GM21381 (cell line): ENCODE data around the gene FXYD4.

Experiments
- ATAC-seq: cut with Tn5 transposase; IDR thresholded peaks from one replicate; pipeline ENCODE4 v1.9.1; 2021; ENCODE audit warnings: mild to moderate bottlenecking, moderate library complexity; ENCODE audit not compliant: unreplicated experiment

The FXYD4 gene

GRCh38 chr10:43394868-43395267, 23.4 kb downstream of the FXYD4 start:
- no peak for ATAC-seq

DNA sequence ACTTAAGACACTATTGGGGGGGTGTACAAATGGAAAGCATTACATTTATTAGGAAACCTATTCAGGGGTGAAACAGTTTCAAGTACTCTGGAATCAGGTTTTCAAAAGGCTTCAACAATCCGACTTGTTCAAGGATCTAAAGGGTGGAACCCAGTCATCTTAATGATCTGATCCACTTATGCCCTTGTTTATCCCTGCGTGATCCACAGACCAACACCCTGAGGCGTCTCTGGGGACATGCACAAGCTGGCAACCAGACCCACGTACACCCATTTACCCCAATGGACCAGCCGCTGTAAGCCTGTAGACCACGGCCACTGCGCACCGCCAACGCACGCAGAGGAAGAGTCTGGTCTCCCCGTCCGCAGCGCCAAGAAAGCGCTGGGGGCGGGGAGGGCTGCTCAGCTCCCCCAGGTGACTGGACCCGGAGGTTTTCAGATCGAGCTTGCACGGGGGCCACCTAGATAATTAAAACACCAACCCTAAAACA, 24.2 kb downstream of the FXYD4 start:
- no peak for ATAC-seq

DNA sequence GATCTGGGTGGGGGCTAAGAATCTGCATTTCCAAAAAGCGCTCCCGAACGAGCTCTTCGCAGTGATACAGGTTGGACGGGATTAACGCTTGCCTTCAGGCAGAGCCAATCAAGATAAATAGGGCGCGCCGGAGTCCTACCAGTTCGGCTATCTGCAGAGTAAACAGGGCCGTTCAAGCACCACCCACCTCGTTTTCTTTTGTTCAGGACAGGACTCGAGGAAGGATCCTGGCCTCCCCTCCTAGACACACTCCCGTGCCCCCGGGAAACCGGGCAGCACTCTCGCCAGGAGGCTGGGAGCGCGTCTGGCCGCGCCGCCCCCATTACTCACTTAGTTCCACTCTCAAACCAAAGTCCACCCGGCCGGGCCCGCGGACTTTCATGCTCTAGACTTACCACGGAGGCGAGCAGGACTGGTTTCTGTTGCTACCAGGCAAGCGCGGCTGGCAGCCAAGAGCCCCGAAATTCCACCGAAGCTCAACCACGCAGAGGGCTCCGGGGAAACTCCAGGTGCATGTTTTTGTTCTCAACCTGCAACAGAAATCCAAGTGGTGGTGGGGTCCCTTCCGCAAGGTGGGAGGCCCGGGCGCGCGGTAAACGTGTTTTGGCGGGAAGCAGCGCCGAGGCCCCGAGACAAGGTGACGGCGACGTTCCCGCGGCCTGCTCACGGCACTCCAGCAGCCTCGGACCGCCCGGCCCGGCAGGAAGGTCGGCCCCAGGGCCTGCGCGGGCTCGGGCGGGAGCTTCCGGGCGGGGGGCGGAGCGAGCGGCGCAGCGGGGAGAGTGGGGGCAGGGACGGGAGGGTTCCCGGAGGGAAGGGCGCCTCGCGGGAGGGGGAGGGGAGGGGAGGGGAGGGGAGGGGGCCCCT, 24.9 kb downstream of the FXYD4 start:
- ATAC-seq: peak; percentile 50

- ATAC-seq: peak; percentile 82
These were observed 25.6 kb downstream of the FXYD4 start for GRCh38 chr10:43396928-43397624.

DNA sequence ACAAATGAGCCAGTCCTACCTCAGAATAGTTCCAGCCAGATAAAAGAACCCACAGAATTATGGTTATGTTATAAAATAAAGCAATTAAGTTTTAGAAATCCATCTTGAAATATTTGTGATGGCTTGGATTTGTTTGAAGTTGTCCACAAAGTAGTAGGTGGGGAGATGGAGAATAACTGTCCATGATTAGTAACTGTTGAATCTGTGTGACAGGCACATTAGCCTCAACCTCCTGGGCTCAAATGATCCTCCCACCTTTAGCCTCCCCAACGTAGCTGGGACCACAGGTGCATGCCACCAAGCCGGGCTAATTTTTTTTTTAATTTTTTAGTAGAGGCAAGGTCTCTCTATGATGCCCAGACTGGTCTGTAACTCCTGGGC, 27.5 kb downstream of the FXYD4 start:
- no peak for ATAC-seq

- ATAC-seq: no peak
These were observed 28.2 kb downstream of the FXYD4 start for GRCh38 chr10:43399320-43400310.

GRCh38 chr10:43401627-43402026, 30.2 kb downstream of the FXYD4 start:
- ATAC-seq: no peak

GRCh38 chr10:43402176-43402575, 30.7 kb downstream of the FXYD4 start:
- ATAC-seq: no peak

- no peak for ATAC-seq
These were observed 31.5 kb downstream of the FXYD4 start for GRCh38 chr10:43402880-43403452.

- ATAC-seq: no peak
These were observed 32.7 kb downstream of the FXYD4 start for GRCh38 chr10:43403911-43404703.

DNA sequence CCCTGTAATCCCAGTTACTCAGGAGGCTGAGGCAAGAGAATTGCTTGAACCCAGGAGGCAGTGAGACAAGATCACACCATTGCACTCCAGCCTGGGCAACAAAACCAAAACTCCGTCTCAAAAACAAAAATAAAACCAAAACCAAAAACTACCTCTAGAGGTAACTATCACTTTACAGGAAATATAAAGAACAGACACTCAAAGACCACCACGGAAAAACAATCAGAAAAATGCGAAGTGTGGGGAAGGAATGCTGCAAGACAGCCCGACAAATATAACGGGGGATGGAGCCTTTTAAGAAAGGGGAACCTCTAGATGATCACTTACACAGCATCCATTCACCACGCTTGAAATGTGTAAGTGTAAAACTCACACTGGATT, 33.3 kb downstream of the FXYD4 start:
- ATAC-seq: no peak

- peak; percentile 18 for ATAC-seq
These were observed 35.7 kb downstream of the FXYD4 start for GRCh38 chr10:43407148-43407575.

DNA sequence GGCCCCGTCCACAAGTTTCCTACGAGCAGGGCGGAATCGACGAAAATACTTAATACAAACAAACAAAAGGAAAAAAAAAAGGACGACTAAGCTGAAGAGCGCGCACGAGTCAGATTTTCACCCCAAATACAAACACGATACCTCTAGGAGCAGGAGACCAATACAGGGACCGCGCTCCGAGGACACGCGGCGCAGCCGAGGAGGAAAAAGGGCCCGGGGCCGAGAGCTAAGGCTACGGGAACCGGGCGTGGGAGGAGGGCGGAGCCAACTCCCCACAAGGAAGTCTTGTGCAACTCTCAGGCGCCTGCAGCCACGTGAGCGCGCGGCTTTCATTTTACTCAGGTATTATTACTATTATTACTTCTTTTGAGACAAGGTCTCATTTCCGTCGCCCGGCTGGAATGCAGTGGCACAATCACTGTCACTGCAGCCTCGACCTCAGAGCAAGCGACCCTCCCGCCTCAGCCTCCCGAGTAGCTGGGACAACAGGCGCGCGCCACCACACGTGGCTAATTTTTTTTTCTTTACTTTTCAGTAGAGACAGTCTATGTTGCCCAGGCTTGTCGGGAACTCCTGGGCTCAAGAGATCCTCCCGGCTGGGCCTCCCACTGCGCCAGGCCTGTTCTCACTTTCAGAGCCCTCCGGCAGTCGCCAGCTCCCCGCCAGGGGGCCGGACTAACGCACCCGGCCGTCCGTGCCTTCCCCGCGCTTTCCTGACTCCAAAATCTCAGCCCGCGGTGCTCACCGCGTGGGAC, 36.3 kb downstream of the FXYD4 start:
- peak; percentile 43 for ATAC-seq

DNA sequence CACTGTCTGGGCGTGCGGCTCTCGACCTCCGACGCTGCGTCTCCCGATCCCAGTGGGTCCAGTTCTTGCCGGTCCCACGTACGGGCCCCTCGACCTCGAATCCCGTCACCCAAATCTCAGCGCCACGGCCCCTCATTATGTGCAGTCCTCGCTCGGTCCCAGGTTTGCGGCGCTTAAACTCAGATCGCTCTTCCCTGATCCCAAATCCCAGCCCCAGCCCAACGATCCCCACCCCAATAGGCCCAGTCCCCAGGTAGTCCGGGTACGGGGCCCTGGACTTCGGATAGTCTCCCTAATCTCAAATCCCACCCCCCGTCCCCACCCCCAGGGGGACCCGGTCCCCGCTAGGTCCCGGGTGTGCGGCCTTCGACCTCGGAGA, 36.9 kb downstream of the FXYD4 start:
- ATAC-seq: peak; percentile 0

DNA sequence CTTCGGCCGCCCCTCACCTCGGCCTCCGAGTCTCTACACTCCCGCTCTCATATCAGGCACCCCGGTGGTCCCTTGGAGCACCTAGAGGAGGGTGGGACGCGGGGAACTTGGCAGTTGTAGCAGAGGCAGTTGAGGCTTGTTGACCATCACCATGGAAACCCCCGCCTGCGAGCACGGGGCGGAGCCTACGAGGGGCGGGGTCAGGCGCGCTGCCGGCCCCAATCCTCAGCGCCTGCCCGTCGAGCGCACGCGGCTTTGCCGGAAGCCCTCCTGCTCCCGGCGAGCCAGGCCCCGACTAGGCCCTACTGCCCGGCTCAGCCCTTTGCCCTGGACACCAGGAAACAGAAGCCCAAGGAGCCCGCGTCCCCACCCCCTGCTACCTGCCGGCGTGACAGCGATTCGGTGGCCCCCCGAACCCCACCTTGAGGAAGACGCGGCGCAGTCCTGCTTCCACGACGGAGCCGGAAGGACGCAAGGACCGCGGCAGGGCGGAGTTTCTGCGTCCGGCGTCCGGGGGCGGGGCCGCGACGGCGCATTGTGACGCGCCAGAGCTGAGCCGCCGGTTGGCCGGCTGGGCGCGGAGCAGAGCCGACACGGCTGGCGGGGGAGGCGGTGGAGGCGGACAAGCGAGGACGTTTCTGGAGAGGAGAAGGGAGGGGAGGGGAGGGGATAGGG, 37.4 kb downstream of the FXYD4 start, which contains the start of gene HNRNPF:
Gene HNRNPF (minus strand): TSS at position 477 of the 675 bp plus-strand sequence. CDS start 21,302 bp downstream, outside the sequence.
- peak; percentile 64 for ATAC-seq

DNA sequence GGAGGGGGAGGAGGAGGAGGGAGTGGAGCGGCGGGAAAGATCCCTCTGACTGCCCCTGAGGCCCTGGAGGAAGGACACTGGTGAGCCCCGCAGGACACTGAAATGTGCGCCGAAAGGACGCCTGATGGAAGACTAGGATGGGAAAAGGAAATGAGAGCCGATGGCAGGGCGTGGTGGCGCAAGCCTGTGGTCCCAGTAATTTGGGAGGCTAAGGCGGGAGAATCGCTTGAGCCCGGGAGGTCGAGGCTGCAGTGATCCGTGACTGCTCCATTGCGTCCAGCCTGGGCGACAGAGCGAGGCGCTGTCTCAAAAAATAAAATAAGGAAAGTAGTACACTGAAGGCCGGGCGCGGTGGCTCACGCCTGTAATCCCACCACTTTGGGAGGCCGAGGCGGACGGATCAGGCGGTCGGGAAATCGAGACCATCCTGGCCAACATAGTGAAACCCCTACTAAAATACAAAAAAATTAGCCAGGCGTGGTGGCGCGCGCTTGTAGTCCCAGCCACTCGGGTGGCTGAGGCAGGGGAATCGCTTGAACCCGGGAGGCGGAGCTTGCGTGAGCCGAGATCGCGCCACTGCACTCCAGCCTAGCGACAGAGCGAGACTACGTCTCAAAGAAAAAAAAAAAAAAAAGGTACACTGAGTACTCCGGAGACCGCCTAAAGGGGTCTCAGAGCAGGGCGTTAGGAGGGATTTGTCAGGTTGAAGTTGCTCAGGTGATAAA, 38.1 kb downstream of the FXYD4 start:
- no peak for ATAC-seq

DNA sequence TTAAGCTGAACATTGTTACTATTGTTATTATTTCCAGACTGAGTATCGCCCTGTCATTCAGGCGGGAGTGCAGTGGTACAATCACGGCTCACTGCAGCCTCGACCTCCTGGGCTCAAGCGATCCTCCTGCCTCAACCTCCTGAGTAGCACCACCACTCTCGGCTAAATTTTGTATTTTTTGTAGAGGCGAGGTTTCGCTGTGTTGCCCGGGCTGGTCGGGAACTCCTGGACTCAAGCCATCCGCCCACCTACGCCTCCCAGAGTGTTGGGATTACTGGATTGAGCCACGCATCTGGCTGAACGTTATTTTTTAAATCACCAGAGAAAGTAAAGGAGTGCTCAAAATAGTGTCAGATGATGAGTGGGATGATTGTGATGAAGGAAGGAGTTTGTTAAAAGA, 38.9 kb downstream of the FXYD4 start:
- no peak for ATAC-seq

- ATAC-seq: no peak
These were observed 40.1 kb downstream of the FXYD4 start for GRCh38 chr10:43411536-43411935.
